SH-SY5Y (cell line): Measurements from ENCODE around the gene MCM3.

Source experiments
- GATA2 ChIP-seq: IDR thresholded peaks from 2 replicates; pipeline ENCODE4 v1.6.1; 2011; ENCODE audit warnings: mild to moderate bottlenecking, low read depth, low read length
- GATA3 ChIP-seq: IDR thresholded peaks from 2 replicates; pipeline ENCODE4 v1.6.1; 2011; ENCODE audit warnings: low read depth, mild to moderate bottlenecking, low read length, moderate library complexity

DNA sequence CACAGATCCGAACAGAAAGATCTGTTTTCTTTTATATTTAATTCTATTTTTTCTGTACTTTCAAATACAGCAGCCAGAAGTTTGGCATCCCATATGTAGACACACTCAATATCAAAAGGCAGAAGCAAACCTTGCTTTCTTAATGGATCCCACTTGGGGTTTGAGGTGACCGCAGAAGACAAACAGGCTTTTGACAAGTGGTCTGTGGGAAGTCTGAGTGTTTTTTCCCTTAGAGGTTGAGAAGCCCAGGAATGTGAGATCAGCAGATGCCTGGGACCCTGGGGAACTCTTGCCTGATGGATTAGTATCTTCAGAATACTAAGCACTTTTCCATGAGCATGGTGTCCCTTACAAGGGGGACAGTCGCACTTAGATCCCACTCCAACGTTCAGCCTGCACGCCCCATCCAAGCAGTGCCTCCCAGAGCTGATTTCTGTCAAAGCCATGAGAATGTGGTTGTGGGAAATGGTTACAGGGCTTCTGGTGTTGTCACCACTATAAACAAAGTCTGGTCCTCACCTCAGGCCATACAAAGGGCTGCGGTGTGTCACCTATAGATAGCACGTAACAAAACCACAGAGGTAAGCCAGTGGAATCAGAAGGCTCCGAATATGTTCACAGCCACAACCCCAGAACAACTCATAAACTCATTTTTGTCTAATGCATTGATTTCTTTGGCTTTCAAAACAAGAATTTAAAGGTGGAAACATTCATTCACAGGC is 53.0 kb downstream of the MCM3 start:
- TF ChIP-seq GATA3 (no peak), GATA2 (no peak)
